ENCODE results near the gene RNF26. TPM values are rescaled to one million over a fixed set of nuclear protein-coding genes. Genes with fewer than 3 reads are reported as not detected.

RNF26 gene
- total and polyA plus RNA-seq, 10 of the 15 experiments (the other 5 are each of a cell fraction or from before 2014, with no cell fraction given), result 2.8 to 54.5 (median 17.7) TPM

DNA sequence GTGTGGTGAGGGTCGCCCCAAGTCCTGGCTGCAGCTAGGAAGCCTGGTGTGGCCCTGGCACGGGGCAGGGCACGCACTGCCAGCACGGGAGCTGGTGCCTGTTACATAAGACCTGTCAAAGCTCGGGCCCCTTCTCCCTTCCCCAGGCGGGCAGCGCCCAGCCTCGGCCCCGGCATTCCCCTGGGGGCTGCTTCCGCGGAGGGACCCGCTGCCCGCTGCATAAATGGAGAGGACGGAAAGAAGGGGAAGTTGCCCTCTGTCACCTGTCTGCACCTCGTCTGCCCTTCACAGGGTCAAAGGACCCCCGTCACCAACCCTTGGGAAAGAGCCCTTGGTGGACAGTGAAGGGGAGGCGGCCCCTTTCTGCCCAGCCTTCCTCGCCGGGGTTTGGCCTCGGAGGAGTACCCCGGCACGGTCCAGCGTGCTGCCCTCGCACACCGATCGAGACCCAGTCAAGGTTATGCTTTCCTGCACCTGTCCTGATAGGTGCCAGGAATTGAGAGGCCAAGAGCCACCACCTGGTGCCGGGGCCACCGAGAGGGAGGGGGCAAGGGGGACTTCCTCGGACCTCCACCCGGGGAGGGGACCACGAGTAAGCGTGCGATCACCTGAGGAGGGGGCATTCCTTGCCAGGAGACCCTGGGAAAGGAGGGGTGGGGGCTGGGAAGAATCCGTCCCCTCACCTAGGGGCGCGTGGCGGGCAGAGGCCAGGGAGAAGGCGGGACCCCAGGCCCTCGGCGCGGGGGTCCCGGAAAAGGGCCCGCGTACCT is 28.9 kb downstream of the RNF26 start:
- Histone ChIP-seq H3K27me3 (replicated peaks in 1 of 2; ENCODE audit: control insufficient read depth in 2 of 2, insufficient read depth in 2 of 2, low read length in 1 of 2) (peaks cover 4 to 8% of the 10 kb centered on the region in 2 experiments; a peak in 3 of 4 replicates), H3K9me3 (replicated peaks; ENCODE audit: control insufficient read depth, insufficient read depth, low read length) (no peaks in the 10 kb centered on the region), H2AFZ (ENCODE audit: control insufficient read depth, low read depth, low read length) (no peak overlapping the region), H3K4me1 (ENCODE audit: control insufficient read depth, insufficient read depth, low read length) (peaks cover 7% of the 10 kb centered on the region), H3K4me2 (ENCODE audit: control insufficient read depth, insufficient read depth) (no peak overlapping the region), H4K20me1 (ENCODE audit: control insufficient read depth, insufficient read depth) (no peaks in the 10 kb centered on the region), H3K9ac (ENCODE audit: control insufficient read depth, insufficient read depth, low read length) (no peak overlapping the region), H3K36me3 (ENCODE audit: control insufficient read depth in 2 of 2, insufficient read depth in 2 of 2, low read length in 1 of 2) (no peaks in the 10 kb centered on the region), H3K27ac (ENCODE audit: control insufficient read depth, insufficient read depth) (no peak overlapping the region), H3K4me3 (no peak overlapping the region), H3K79me2 (ENCODE audit: control insufficient read depth, insufficient read depth, low read length) (no peaks in the 10 kb centered on the region)
- no peak for TF ChIP-seq CREM (IDR thresholded peaks at IDR 0.05; ENCODE audit: low read depth)
- TF ChIP-seq POLR2AphosphoS2 (IDR thresholded peaks at IDR 0.05; ENCODE audit: low read depth, low read length), result no peak
- TF ChIP-seq, protein P1, sequence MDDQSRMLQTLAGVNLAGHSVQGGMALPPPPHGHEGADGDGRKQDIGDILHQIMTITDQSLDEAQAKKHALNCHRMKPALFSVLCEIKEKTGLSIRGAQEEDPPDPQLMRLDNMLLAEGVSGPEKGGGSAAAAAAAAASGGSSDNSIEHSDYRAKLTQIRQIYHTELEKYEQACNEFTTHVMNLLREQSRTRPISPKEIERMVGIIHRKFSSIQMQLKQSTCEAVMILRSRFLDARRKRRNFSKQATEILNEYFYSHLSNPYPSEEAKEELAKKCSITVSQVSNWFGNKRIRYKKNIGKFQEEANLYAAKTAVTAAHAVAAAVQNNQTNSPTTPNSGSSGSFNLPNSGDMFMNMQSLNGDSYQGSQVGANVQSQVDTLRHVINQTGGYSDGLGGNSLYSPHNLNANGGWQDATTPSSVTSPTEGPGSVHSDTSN (IDR thresholded peaks at IDR 0.05; ENCODE audit: insufficient replicate concordance, low read depth, low read length), result no peak
- TF ChIP-seq, protein P2, sequence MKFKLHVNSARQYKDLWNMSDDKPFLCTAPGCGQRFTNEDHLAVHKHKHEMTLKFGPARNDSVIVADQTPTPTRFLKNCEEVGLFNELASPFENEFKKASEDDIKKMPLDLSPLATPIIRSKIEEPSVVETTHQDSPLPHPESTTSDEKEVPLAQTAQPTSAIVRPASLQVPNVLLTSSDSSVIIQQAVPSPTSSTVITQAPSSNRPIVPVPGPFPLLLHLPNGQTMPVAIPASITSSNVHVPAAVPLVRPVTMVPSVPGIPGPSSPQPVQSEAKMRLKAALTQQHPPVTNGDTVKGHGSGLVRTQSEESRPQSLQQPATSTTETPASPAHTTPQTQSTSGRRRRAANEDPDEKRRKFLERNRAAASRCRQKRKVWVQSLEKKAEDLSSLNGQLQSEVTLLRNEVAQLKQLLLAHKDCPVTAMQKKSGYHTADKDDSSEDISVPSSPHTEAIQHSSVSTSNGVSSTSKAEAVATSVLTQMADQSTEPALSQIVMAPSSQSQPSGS (IDR thresholded peaks at IDR 0.05; ENCODE audit: low read length), result no peak
- TF ChIP-seq, protein P3, sequence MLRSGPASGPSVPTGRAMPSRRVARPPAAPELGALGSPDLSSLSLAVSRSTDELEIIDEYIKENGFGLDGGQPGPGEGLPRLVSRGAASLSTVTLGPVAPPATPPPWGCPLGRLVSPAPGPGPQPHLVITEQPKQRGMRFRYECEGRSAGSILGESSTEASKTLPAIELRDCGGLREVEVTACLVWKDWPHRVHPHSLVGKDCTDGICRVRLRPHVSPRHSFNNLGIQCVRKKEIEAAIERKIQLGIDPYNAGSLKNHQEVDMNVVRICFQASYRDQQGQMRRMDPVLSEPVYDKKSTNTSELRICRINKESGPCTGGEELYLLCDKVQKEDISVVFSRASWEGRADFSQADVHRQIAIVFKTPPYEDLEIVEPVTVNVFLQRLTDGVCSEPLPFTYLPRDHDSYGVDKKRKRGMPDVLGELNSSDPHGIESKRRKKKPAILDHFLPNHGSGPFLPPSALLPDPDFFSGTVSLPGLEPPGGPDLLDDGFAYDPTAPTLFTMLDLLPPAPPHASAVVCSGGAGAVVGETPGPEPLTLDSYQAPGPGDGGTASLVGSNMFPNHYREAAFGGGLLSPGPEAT (IDR thresholded peaks at IDR 0.05; ENCODE audit: low read depth), result no peak
- no peak for TF ChIP-seq PAX5 (IDR thresholded peaks at IDR 0.05; ENCODE audit: borderline replicate concordance, low read depth, low read length)
- TF ChIP-seq TAF1 (IDR thresholded peaks at IDR 0.05; ENCODE audit: borderline replicate concordance, low read depth, low read length), result no peak
- no peak for TF ChIP-seq ZNF384 (IDR thresholded peaks at IDR 0.05; ENCODE audit: borderline replicate concordance, low read depth, low read length)
- no peak for TF ChIP-seq BHLHE40 (IDR thresholded peaks at IDR 0.05; ENCODE audit: borderline replicate concordance in 1 of 2, low read depth in 2 of 2, low read length in 1 of 2)
- TF ChIP-seq, protein P4, sequence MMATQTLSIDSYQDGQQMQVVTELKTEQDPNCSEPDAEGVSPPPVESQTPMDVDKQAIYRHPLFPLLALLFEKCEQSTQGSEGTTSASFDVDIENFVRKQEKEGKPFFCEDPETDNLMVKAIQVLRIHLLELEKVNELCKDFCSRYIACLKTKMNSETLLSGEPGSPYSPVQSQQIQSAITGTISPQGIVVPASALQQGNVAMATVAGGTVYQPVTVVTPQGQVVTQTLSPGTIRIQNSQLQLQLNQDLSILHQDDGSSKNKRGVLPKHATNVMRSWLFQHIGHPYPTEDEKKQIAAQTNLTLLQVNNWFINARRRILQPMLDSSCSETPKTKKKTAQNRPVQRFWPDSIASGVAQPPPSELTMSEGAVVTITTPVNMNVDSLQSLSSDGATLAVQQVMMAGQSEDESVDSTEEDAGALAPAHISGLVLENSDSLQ (IDR thresholded peaks at IDR 0.05), result no peak
- TF ChIP-seq NFYA (IDR thresholded peaks at IDR 0.05; ENCODE audit: borderline replicate concordance, low read depth, low read length), result no peak
- no peak for TF ChIP-seq IKZF2 (IDR thresholded peaks at IDR 0.05)
- TF ChIP-seq MEF2B (IDR thresholded peaks at IDR 0.05; ENCODE audit: partially characterized antibody, poor library complexity, severe bottlenecking), result no peak
- no peak for TF ChIP-seq ZNF622 (IDR thresholded peaks at IDR 0.05)
- no peak for TF ChIP-seq TCF12 (IDR thresholded peaks at IDR 0.05; ENCODE audit: low read depth, low read length)
- TF ChIP-seq SP1 (IDR thresholded peaks at IDR 0.05; ENCODE audit: low read depth, low read length), result no peak
- no peak for TF ChIP-seq NFYB (IDR thresholded peaks at IDR 0.05; ENCODE audit: insufficient read depth, low read depth, low read length)
- TF ChIP-seq EED (IDR thresholded peaks at IDR 0.05; ENCODE audit: low read depth), result no peak
- BruUV-seq (replicated peaks), result no TSS peak
- ChIA-PET RAD21 (ENCODE audit: unreplicated experiment) (no interaction called here), CTCF (interaction anchor here (3.0 kb wide), 1 partner anchor 111 kb away, joined by 17 read pairs; no protein-coding TSS in a partner anchor), POLR2A (no interaction called here), SMC1A (ENCODE audit: uncharacterized antibody, unreplicated experiment) (no interaction called here)
- 6% methylated on average over 37 of the region's 44 CpGs for WGBS (ENCODE audit: insufficient coverage, insufficient replicate concordance, low lambda C conversion rate, missing lambda C conversion rate)
- ATAC-seq (no peak), FAIRE-seq (no peak), DNase-seq (ENCODE audit: low read depth, low spot score) (no peak)
- intact Hi-C loops (cut with micrococcal nuclease; ENCODE audit: unreplicated experiment) (no loop called here), in situ Hi-C loops (cut with MboI) (no loop called here)
